GM18502 (cell line): ENCODE results near the gene MRNIP.

Experiments used
- ATAC-seq: cut with Tn5 transposase; IDR thresholded peaks from one replicate; pipeline ENCODE4 v1.9.1; 2021; ENCODE audit warnings: mild to moderate bottlenecking; ENCODE audit not compliant: unreplicated experiment, poor library complexity

MRNIP gene

DNA sequence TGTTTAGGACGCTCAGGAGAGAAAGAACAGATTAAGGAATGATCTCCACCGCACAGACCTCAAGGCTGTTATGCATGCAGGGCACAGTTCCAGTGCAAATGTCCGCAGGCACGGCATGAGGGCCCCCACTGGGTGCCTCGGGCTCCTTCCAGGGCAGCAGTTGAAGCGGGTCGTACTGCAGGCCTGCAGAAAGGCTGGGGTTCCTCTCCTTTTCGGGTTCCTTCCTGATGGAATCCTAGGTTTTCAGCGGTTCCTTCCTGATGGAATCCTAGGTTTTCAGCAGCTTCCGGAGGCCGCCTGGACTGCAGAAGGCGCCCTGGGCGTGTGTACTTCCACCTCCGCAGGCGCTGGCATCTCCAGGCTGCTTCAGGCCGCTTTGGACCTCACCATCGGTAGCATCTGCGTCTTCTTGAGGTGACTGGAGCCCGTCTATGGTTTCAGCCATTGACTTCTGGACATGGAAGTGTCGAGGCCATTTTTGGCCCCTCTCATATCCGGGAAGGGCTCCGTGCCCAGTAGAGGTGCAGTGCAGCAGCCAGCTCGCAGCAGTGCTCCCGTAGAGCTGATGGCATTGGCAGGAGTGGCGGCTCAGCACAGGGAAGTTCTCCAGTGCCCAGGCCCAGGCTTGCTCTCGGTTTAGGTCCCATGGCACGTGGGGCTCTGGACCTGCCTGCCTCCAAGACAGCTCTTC is 46.3 kb downstream of the MRNIP start:
- no peak for ATAC-seq

DNA sequence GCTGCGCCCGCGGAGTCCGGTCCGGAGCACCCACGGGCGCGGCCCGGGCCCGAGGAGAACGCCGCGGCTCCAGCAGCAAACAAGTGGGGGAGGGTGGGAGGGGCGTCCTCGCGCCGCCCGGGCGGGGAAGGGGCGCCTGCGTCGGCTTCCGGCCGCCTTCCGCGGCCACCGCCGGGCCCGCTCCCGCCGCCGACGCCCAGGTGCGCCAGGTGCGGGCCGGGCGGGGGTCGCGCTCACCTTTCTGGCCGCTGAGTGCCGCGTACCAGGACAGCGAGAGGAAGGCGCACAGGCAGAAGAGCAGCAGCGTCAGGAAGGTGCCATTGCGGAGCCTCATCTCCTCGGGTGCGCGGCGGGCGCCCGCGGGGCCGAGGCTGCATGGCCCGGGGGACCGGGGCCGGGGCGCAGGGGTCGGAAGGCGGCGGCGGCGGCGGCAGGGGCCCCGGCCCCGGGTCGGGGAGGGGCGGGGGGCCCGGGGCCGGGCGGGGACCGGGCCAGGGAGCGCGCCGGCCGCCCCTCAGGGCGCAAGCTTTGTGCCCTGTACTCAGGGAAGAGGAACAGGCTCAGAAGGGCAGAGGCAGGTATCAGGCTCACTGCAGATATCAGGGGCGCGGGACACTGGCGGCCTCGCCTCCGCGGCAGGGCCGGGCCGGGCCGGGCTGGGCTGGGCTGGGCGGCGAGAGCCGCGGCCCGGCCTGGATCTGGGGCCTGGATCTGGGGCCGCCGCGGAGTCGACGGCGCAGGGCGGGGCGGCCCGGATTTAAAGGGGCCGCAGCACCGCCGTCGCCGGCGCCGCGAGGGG is 52.2 kb downstream of the MRNIP start, which contains the start of gene MGAT4B:
TSS of gene MGAT4B (minus strand) at position 617 of the 799 bp plus-strand sequence. CDS start at position 334, 283 bp downstream.
- ATAC-seq = peak; percentile 69

DNA sequence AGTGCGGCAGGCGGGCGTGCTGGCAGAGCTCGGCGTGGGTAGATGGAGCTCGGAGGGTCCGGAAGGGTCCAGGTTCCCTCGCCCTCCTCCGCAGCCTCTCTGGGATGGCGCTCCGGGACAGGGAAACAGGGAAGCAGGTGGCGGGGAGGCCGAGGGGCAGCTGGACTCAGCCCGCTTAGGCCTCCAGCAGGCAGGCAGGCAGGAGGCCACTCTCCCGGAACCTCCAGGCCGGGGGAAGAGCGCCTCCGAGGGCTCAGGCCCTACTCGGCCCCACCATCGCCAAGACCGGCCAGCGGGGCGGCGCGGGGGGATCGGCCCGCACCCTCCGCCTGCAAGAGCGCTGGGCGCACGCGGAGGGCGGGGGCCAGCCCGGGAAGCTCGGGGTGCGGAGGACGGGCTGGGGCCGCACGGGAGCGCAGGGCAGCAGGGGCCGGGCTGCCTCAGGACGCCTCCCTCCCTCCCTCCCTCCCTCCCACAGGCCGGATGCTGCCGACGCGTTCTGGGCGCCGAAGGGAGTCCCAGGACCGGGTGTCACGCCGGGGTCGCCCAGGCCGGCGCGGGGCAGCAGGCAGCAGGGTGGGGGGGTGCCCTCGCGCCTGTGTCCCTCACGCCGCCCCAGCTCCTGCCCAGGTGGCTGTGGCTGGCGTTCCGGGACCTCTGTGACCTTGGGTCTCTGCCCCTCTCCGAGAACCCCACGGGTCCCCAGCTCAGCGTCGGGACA is 52.9 kb downstream of the MRNIP start:
- ATAC-seq = peak; percentile 17

DNA sequence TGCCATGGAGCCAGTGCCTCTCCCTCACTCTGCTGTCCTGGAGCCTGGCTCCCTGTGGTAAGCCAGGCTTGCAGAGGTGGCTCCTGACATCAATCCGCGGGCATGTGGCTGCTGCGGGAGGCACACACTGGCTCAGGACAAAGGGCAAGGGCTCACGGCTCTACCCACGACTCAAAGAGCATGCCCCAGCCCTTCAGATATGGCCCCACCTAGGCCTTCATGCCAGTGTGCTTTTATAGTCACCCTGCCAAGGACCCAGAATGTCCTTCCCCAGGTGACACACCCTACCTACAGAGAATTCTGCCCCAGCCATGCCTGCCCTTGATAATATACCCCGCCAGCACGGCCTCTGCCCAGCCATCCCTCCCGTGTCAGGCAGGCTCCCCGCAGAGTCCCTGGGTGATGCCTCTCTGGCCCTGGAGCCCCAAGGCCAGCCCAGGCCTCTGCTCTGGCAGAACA is 53.5 kb downstream of the MRNIP start:
- ATAC-seq = no peak

DNA sequence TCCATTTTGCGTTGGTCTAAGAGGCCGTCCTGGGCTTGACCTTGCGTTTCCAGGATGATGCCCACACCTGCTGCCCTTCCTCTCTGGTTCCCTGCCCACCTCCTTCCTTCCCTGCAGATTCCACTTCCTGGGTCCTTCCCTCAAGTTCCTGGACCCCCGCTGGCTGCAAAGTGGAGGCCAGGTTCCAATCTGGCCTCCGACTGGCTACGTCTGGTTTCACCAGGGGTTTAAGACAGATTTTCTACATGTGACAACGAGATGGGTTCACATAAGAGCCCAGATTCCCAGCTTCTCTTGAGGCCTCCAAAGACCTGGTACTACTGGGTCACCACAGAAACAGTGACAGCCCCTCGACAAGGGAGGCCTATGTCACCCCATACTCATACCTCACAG is 54.1 kb downstream of the MRNIP start:
- no peak for ATAC-seq

DNA sequence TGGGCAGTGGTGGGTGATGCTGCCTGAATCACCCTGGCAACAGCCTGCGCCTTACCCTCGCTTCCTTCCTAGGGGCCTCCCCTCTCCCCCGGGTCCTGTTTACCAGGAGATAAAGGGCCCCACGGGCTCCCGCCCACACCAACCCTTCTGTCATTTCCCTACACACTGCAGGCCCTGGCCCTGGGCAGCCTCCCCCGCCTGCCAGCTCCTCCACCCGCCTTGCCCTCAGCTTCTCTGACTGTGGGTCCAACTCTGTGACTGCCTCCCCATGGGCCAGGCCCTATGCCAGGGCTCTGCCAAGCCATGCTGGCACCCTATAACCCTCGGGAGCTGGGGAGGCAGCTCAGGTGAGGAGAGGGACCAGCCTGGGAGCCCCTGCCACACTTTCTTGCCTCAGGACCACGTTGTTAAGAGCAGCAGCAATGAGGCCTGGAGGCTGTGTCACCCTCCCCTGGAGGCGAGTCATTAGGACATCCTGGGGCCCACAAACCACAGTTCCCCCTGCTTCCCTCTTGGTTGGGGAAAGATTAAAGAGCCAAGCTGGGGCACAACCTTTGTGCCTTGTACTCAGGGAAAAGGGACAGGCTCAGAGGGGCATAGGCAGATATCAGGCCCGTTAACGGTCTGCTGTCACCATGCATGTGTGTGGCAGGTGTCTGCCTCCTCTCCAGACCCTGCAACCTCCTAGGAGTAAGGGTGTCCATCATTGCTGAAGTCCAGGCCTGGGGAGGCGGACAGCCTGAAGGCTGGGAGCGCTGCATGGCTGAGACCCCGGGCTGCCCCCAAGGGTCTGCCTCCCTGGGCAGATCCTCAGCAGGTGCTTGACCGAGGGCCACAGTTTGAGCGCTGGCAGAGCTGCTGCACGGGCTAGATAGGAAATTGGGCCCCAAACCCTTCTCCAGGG is 54.7 kb downstream of the MRNIP start:
- ATAC-seq = no peak

DNA sequence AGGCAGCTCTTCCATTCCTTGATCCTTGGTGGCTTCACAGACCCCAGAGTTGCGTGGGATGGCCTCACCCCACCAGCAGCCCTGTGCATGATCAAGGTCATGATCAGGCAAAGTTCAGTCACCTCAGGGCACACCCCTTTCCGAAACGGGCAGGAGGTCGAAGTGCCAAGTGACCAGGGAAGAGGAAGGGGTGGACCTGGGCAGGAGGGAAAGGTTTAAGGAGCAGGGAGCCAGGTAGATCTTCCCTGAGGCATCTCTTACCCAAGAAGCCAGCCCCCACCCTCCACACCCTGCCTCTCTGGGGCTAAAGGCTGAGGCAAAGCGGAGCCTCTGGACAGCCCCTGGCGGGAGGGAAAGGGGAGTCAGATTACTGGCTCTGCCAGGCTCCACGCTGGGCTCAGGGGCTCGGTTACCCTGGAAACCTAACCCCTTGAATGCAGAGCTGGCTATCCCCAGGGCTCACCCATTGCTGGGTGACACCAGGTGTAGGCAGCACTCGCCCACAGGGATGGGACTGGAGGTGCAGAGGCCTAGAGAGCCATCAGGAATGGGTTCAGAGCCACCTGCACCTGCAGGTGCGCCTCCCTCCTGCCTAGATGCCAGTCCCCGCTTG is 55.6 kb downstream of the MRNIP start:
- ATAC-seq = no peak

DNA sequence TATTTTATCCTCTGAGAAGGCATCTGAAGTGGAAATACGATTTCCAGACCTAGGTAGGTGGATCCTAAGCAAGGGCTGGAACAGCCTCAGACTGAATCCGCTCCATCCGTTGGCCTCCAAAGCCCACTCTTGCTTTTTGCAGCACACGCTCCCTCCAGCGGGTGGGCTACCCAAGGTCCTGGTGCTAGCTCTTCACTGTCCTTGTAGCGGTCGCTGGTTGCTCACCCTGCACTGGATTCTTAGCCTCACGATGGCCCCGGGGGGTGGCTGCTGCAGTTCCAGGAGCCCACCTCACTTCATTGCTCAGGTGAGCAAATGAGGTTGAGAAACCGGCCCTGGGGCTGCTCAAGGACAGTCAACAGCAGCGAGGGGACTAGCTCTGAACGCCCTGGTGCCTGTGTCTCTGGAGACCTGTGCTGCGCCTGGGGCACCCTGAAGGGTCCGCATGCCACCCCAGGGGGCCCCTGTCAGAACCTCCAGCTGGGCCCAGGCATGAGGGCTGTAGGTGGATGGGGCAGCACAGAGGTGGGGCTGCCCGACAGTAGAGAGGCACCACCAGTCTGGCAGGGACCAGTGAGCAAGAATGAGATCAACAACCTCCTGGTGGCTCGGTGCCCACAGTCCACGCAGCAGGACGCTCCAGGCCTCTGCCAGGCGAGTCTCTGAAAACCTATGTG is 56.3 kb downstream of the MRNIP start:
- ATAC-seq = no peak

DNA sequence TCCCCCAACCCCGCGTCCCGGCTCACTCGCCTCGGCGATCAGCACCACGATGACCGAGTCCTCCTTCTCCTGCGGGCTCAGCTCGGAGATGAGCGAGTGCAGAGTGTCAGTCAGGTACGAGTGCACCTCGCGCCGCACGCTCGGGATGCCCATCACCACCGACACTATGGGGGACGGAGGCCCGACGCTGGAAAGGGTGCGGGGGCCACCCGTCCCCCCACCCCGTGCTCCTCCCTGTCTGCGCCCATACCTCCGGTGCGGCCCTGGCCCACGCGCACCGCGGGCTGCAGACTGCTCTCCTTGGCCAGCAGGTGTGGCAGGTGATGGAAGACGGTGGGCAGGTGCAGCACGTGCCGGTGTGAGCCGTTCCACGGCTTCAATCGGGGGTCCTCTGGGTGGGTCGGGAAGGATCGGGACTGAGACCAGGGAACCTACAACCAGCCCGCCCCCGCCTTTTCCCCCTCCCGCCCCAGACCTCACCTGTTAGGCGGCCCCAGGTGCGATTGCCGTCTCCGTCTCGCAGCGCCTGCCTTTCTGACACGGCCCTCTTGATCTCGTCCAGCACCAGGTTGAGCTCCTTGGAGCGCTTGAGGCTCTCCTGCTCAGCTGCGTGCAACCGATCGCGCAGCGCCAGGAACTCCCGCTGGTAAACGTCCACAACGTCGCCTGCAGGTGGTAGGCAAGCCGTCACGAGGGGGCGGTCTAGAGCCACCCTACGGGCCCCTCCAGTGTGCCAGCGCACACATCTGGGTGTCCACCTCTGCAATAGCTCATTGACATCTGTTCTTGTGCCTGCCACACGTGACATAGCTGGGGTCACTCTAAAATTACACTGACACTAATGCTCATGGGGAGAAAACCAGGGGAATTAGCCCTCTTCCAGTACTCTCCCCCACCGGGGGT is 57.1 kb downstream of the MRNIP start:
- ATAC-seq = no peak

DNA sequence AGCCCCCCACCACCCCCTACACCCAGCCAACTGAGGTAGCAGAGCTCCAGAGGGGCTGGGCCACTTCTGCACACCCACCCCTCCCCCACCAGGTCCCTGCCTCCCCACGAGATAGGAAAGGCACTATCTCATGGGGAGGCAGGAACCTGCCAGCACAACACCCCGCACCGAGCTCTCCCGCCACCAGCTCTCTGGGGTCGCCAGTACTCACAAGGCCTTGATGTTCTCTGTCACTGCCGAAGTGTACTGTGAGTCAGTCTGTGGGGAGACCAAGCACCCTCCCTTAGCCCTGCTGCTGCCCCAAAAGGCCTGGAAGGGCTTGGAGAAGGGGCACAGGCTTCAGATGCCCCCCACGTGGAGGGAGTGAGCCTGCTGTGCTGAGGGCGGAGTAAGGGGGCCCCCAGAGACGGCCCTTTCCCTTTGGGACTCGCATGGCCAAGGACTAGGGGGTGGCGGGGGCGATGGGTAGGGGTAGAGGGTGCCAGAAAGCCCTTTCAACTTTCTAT is 57.9 kb downstream of the MRNIP start:
- no peak for ATAC-seq

DNA sequence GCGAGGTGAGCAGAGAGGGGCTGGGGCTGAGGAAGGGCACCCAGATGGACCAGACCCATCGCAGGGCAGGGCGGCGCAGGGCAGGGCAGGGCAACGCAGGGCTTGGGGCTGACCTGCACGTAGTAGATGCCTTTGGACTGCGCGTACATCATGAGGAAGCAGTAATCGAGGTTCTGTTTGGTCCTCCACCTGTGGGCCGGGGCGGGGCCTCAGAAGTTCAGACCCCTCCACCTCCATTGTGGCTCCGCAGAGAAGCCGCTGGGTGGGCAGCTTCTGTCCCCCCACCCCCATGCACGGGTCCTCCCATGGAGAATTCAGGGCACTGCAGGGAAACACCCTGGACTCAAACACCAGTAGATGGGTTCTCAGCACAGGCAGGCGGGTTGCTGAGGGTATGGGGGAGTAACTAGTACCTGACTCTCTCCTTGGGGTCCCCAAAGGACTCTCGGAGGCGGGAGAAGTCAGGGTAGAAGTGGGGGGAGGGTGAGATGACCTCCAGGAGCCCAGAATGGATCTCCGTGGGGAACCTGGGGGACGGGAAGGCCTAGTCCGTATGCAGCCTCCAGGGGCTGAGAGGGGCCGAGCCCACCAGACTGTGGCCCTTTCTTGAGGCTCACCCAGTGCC is 58.4 kb downstream of the MRNIP start:
- ATAC-seq = no peak

DNA sequence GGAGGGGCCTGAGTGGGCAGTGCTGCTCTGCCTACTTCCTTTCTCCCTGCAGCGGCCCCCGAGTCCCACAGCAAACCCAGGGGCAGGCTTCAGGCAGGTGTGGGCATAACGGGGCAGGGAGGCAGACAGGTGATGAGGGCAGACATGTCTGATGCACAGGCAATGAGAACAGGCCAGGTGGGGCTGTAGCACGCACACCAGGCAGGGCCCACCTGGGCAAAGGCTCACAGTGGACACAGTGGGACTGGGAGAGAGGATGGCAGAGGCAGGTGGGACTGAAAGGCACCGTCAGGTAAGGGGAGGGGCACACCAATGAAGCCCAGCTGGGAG is 59.0 kb downstream of the MRNIP start:
- ATAC-seq = no peak

DNA sequence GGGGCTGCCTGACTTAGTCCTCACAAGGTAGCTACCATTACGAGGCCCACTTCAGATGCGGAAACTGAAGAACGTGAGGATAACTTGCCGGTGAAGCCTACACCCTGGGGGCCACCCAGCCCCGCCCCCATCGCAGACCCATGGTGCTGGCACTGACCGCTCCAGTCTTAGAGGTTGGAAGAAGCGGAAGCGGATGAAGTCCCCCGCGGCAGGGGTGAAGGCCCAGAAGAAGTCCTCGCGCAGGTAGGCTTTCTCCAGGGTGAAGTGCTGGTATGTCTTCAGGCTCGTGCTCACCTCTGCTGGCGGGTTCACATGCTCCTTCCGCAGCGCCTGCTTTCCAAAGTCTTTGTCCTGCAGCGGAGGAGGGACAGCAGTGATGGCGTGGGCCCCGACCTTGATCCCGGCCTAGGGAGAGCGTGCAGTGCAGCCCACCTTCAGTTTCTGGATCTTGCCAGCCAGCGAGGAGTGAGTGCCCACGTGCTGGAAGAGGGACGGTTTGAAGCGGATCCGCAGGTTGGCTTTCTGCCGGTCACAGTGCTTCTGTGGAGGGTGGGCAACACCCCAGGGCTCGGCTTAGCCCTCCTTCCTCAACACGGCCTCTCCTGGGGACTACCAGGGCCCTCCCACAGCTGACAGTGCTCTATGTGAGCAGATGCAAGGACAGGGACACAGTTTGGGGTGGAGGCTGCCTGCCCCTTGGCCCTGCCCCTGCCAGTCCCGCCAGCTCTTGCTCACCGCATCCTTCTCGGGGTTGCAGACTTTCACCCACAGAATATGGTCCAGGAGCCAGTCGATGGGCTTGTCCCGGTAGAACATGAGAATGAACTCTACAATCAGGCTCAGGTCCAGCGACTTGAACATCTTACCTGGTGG is 59.6 kb downstream of the MRNIP start:
- ATAC-seq = no peak

DNA sequence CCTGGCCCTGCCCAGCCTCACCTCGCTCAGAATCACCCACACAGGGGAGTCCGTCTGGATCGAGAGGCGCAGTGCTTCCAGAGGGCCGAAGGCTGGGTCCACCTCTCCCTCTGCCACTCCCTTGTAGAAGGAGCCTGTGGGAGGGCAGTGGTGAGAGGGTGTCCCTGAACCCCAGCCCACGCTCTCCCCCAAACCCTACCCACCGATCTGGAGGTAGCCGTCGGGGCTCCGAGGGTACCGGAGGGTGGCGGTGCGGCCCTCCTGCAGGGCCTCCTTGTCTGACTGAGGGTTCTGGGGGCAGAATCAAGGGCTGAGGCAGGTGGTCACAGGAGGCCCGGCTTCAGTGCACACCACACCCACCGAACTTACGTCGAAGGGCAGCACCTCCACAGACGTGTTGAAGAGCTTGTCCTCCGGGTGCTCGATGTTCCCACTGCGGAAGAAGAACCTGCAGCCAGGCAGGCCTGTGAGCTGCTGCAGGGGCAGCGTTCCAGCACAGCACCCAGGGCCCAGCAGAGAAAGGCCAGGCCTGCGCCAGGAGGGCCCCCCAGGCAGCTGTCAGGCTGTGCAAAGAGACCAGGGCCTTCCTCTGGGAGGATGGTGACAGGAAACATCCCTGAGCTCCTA is 60.4 kb downstream of the MRNIP start:
- no peak for ATAC-seq

DNA sequence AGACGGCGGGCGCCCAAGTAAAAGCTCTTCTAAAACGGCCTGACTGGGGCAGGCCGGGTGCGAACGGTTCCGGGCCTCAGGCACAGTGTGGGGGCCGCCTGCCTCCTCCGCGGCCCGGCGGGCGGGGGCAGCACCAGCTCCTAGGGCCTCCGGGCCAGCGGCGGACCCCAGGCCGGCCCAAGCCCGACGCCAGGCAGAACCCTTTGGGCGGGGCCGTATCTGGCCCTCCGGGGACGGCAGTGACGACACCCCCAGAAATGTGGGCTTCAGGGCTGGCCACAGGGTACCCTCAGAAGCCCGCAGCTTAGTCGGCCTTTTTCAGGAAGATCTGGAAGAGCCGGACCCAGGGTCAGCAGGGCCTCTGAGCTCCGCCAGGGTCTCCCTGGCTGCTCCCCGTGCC is 60.9 kb downstream of the MRNIP start:
- ATAC-seq = no peak

DNA sequence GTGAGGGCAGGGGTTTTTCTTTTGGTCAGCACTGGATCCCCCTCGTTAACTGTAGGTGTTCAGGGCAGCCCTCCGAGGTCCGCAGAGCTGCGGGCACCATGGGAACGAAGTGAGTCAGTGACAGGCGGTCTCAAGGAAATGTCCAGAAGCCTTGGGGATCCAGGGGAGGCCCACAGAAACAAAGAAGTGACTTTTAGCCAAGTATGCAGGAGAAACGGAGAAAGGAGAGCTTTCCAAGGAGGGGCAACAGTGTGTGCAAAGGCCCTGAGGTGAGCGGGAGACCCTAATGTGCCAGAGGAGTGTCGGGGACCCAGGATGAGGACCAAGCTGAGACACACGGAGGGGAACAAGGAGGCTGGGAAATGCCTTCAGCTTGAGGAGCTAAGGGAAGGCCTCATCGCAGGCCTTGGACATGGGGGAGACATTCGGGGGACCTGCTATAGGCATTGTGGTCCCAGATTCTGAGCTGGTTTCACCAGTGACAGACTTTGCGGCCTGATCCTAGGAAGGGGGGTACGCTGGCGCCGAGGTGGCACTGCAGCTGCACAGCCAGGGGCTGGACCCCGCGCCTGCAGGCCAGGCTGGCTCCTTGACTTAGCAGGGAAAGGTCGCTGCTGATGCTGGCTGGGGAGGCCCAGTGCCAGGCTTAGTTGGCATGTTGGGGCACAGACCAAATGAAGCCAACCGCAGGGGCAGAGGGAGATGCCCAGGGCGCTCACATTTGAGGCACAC is 61.6 kb downstream of the MRNIP start:
- ATAC-seq = no peak
